Activated naive CD4-positive, alpha-beta T cell treated with anti-CD3 and anti-CD28 coated beads, Interleukin-2, amount 50 U/mL, for 72 hours (primary cell): Measurements from ENCODE around the gene TRMT2A. TPM values are rescaled to one million over a fixed set of nuclear protein-coding genes. Genes with fewer than 3 reads are reported as not detected.
A peak's percentile ranks its signal among the peaks of the same experiment; 100 is the strongest.
"Not testable (repeated sequence)": the region's sequence is repeated elsewhere in the genome, so short reads cannot be mapped to it uniquely, and the experiment has no call there.

Experiments
- ATAC-seq, 2 donors: fragments of 150-1000 bp; cut with Tn5 transposase; 2 replicates each; pipeline ENCODE4 v1.10.0; 2021; ENCODE audit warnings: mild to moderate bottlenecking in 2 of 2, moderate library complexity in 2 of 2
- DNase-seq, 2 donors: peaks; one replicate each; pipeline ENCODE4 v3.0.0; 2021 to 2022; ENCODE audit warnings: low spot score in 2 of 2
- H3K27ac Mint-ChIP-seq, 2 donors: one replicate each; pipeline ENCODE4 v1.8.0; 2022; ENCODE audit warnings: mild to moderate bottlenecking in 2 of 2, mixed read lengths in 2 of 2
- H3K36me3 Mint-ChIP-seq, 2 donors: one replicate each; pipeline ENCODE4 v1.8.0; 2022; ENCODE audit warnings: mixed read lengths in 2 of 2
- H3K9me3 Mint-ChIP-seq, 2 donors: one replicate each; pipeline ENCODE4 v1.8.0; 2022; ENCODE audit warnings: mixed read lengths in 2 of 2
- total RNA-seq, 2 donors: library from RNA; stranded (reverse); gene quantifications; one replicate each; pipeline ENCODE4 v1.2.3, GENCODE V29; 2022

TRMT2A gene
- total RNA-seq, 2 donors from 2014 or later: 79.9 to 93.9 TPM

GRCh38 chr22:20071524-20071972 is 45.5 kb downstream of the TRMT2A start:
- DNase-seq: no peak
- Mint-ChIP-seq H3K27ac (peak overlapping the region in 1 of 2 donors; percentile 18), H3K36me3 (no peaks in the 10 kb centered on the region), H3K9me3 (no peaks in the 10 kb centered on the region)
- ATAC-seq: no peak

GRCh38 chr22:20069331-20070042 is 47.5 kb downstream of the TRMT2A start:
- Mint-ChIP-seq H3K9me3 (no peaks in the 10 kb centered on the region), H3K36me3 (no peaks in the 10 kb centered on the region), H3K27ac (no peak overlapping the region)
- ATAC-seq (no peak), DNase-seq (no peak)

- no peak overlapping the region for H3K27ac Mint-ChIP-seq
- ATAC-seq: no peak
- no peaks in the 10 kb centered on the region for H3K9me3 Mint-ChIP-seq
- H3K36me3 Mint-ChIP-seq: no peaks in the 10 kb centered on the region
- DNase-seq: no peak
These were observed 48.4 kb downstream of the TRMT2A start for GRCh38 chr22:20068640-20069039.

- not testable (repeated sequence) for DNase-seq, ATAC-seq, H3K36me3 Mint-ChIP-seq, H3K9me3 Mint-ChIP-seq, H3K27ac Mint-ChIP-seq
These were observed 49.7 kb downstream of the TRMT2A start for GRCh38 chr22:20067384-20067682.

- no peak for ATAC-seq
- DNase-seq: no peak
- Mint-ChIP-seq H3K36me3 (no peaks in the 10 kb centered on the region), H3K27ac (no peak overlapping the region), H3K9me3 (no peaks in the 10 kb centered on the region)
These were observed 50.2 kb downstream of the TRMT2A start for GRCh38 chr22:20066617-20067383.

GRCh38 chr22:20065896-20066616 is 51.0 kb downstream of the TRMT2A start:
- DNase-seq: no peak
- Mint-ChIP-seq H3K9me3 (no peaks in the 10 kb centered on the region), H3K36me3 (no peaks in the 10 kb centered on the region), H3K27ac (no peak overlapping the region)
- ATAC-seq: no peak

GRCh38 chr22:20064545-20065262 is 52.3 kb downstream of the TRMT2A start:
- no peak for DNase-seq
- H3K9me3 Mint-ChIP-seq: no peaks in the 10 kb centered on the region
- ATAC-seq: no peak
- H3K36me3 Mint-ChIP-seq: no peaks in the 10 kb centered on the region
- no peak overlapping the region for H3K27ac Mint-ChIP-seq

- no peak for ATAC-seq
- Mint-ChIP-seq H3K36me3 (no peaks in the 10 kb centered on the region), H3K9me3 (no peaks in the 10 kb centered on the region), H3K27ac (no peak overlapping the region)
- DNase-seq: no peak
These were observed 52.9 kb downstream of the TRMT2A start for GRCh38 chr22:20064140-20064480.

- H3K36me3 Mint-ChIP-seq: no peaks in the 10 kb centered on the region
- DNase-seq (no peak), ATAC-seq (no peak)
- H3K27ac Mint-ChIP-seq: peak overlapping the region in 1 of 2 donors; percentile 69
- H3K9me3 Mint-ChIP-seq: no peaks in the 10 kb centered on the region
These were observed 53.5 kb downstream of the TRMT2A start for GRCh38 chr22:20063271-20064139.

GRCh38 chr22:20062766-20063083 is 54.3 kb downstream of the TRMT2A start:
- ATAC-seq: no peak
- Mint-ChIP-seq H3K27ac (peak overlapping the region; percentile 69 to 74), H3K36me3 (no peaks in the 10 kb centered on the region), H3K9me3 (no peaks in the 10 kb centered on the region)
- DNase-seq: no peak

- no peaks in the 10 kb centered on the region for H3K36me3 Mint-ChIP-seq
- H3K9me3 Mint-ChIP-seq: no peaks in the 10 kb centered on the region
- no peak for ATAC-seq
- peak overlapping the region in 1 of 2 donors; percentile 74 for H3K27ac Mint-ChIP-seq
- no peak for DNase-seq
These were observed 54.8 kb downstream of the TRMT2A start for GRCh38 chr22:20062043-20062765.

Other genes starting within 250 kb of the TRMT2A start
- gene COMT, start 175.5 kb downstream of the TRMT2A start, total RNA-seq: 100 to 1,000 TPM in 1 of 2 donors, 10 to 100 TPM in 1; 39.7 to 113 TPM
- 10 to 100 TPM in 1 of 2 donors, 1 to 10 TPM in 1; 4.6 to 33.0 TPM for gene TXNRD2, start 175.4 kb downstream of the TRMT2A start, total RNA-seq
- gene ARVCF, start 100.4 kb downstream of the TRMT2A start, total RNA-seq: 1 to 10 TPM; 1.9 to 4.3 TPM
- gene TANGO2, start 96.1 kb downstream of the TRMT2A start, total RNA-seq: 10 to 100 TPM; 19.1 to 19.3 TPM
- 10 to 100 TPM; 37.0 to 66.7 TPM for gene DGCR8, start 37.0 kb downstream of the TRMT2A start, total RNA-seq
- gene RANBP1, start 1.1 kb downstream of the TRMT2A start, total RNA-seq: 100 to 1,000 TPM; 295 to 349 TPM
- 10 to 100 TPM; 17.6 to 55.4 TPM for gene ZDHHC8, start 14.6 kb upstream of the TRMT2A start, total RNA-seq
- gene CCDC188, start 33.8 kb upstream of the TRMT2A start, total RNA-seq: not detected
- 1 to 10 TPM; 1.1 to 2.2 TPM for gene RTN4R, start 151.1 kb upstream of the TRMT2A start, total RNA-seq
- 10 to 100 TPM in 1 of 2 donors, 1 to 10 TPM in 1; 8.6 to 29.6 TPM for gene DGCR6L, start 202.8 kb upstream of the TRMT2A start, total RNA-seq